ENCODE measurements around the gene LILRB5. TPM values are rescaled to one million over a fixed set of nuclear protein-coding genes. Genes with fewer than 3 reads are reported as not detected.
A peak's percentile ranks its signal among the peaks of the same experiment; 100 is the strongest.
"Not testable (repeated sequence)": the region's sequence is repeated elsewhere in the genome, so short reads cannot be mapped to it uniquely, and the experiment has no call there.

Gene LILRB5
- total and polyA plus RNA-seq, 5 donors from 2014 or later, result not detected

DNA sequence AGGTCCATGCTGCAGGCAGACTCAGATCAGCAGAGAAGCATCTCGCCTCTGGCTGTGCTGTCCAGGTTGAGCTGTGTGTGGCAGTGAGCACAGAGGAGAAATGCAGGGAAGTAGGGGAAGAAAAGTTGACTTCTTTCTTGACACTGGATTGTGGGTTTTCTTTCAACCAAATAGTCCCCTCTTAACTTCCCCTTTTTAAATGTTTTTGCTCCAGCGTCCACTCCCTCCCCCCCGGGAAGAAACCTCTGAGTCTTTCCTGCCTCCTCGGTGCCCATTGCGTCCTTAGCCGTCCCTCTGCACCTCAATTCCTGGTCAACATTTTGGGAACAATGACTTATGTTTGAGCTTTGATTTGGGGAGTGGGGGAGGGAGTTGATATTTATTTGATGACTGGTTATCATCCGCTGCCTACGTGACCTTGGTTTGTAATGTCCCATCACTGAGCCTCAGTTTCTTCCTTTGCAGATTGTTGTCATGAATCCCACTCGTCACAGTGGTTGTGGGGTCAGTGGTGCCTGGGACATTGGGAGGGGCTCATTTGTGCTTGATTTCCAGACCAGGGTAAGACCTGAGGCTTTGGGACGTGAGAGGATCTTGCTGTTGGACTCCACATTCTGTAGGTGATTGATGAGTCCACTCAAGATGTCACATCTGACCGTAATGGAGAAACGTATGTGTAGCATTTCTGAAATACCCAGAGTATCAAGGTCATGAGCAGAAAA, 24.1 kb upstream of the LILRB5 start, which contains the start of gene LILRB2:
TSS of gene LILRB2 (minus strand) at position 104 of the 722 bp plus-strand sequence. CDS start 614 bp downstream, outside the sequence.
- H3K4me3 Mint-ChIP-seq, result no peak within 1 kb of the TSS
- Histone ChIP-seq H3K27me3 (ENCODE audit: control insufficient read depth, insufficient read depth, low read length) (no peaks in the 10 kb centered on the region), H3K4me1 (ENCODE audit: control insufficient read depth, insufficient read depth, low read length, poor library complexity, severe bottlenecking) (no peaks in the 10 kb centered on the region), H3K9me3 (ENCODE audit: control insufficient read depth in 2 of 2, low read length in 2 of 2) (no peaks in the 10 kb centered on the region), H3K27ac (ENCODE audit: insufficient read depth, low read length, poor library complexity, severe bottlenecking) (no peak within 1 kb of the TSS), H3K36me3 (ENCODE audit: control insufficient read depth, insufficient read depth, low read length) (no peaks in the 10 kb centered on the region), H3K4me3 (ENCODE audit: low read depth, low read length) (no peak within 1 kb of the TSS)
- peaks cover 28% of the 10 kb centered on the region for H3K27me3 Mint-ChIP-seq
- H3K4me1 Mint-ChIP-seq, result peaks cover 0 to 5% (median 0%) of the 10 kb centered on the region in 4 donors
- H3K36me3 Mint-ChIP-seq, result no peaks in the 10 kb centered on the region
- no peak for ATAC-seq (ENCODE audit: low read depth in 2 of 2)
- peaks cover 0 to 2% (median 0%) of the 10 kb centered on the region in 7 donors for H3K9me3 Mint-ChIP-seq
- no peak within 1 kb of the TSS for H3K27ac Mint-ChIP-seq
- DNase-seq, result no peak

GRCh38 chr19:54280441-54280840, 23.4 kb upstream of the LILRB5 start:
- peaks cover 28% of the 10 kb centered on the region for H3K27me3 Mint-ChIP-seq
- not testable (repeated sequence) for H3K36me3 ChIP-seq (ENCODE audit: control insufficient read depth, insufficient read depth, low read length); H3K36me3 Mint-ChIP-seq; H3K27ac ChIP-seq (ENCODE audit: insufficient read depth, low read length, poor library complexity, severe bottlenecking); H3K4me3 ChIP-seq (ENCODE audit: low read depth, low read length); DNase-seq; H3K9me3 ChIP-seq (ENCODE audit: control insufficient read depth in 2 of 2, low read length in 2 of 2); H3K27me3 ChIP-seq (ENCODE audit: control insufficient read depth, insufficient read depth, low read length); ATAC-seq (ENCODE audit: low read depth in 2 of 2); H3K4me3 Mint-ChIP-seq; H3K4me1 Mint-ChIP-seq; H3K9me3 Mint-ChIP-seq; H3K27ac Mint-ChIP-seq; H3K4me1 ChIP-seq (ENCODE audit: control insufficient read depth, insufficient read depth, low read length, poor library complexity, severe bottlenecking)

- not testable (repeated sequence) for H3K27me3 ChIP-seq (ENCODE audit: control insufficient read depth, insufficient read depth, low read length); H3K36me3 ChIP-seq (ENCODE audit: control insufficient read depth, insufficient read depth, low read length); H3K9me3 ChIP-seq (ENCODE audit: control insufficient read depth in 2 of 2, low read length in 2 of 2); H3K27ac Mint-ChIP-seq; H3K4me3 Mint-ChIP-seq; ATAC-seq (ENCODE audit: low read depth in 2 of 2); H3K4me1 ChIP-seq (ENCODE audit: control insufficient read depth, insufficient read depth, low read length, poor library complexity, severe bottlenecking); DNase-seq; H3K4me1 Mint-ChIP-seq; H3K4me3 ChIP-seq (ENCODE audit: low read depth, low read length); H3K36me3 Mint-ChIP-seq; H3K27ac ChIP-seq (ENCODE audit: insufficient read depth, low read length, poor library complexity, severe bottlenecking); H3K9me3 Mint-ChIP-seq
- H3K27me3 Mint-ChIP-seq, result peaks cover 28% of the 10 kb centered on the region
Observed at GRCh38 chr19:54280025-54280424, 23.0 kb upstream of the LILRB5 start.

- H3K27me3 Mint-ChIP-seq, result peaks cover 22% of the 10 kb centered on the region
Observed at GRCh38 chr19:54279406-54279962, 22.4 kb upstream of the LILRB5 start.

DNA sequence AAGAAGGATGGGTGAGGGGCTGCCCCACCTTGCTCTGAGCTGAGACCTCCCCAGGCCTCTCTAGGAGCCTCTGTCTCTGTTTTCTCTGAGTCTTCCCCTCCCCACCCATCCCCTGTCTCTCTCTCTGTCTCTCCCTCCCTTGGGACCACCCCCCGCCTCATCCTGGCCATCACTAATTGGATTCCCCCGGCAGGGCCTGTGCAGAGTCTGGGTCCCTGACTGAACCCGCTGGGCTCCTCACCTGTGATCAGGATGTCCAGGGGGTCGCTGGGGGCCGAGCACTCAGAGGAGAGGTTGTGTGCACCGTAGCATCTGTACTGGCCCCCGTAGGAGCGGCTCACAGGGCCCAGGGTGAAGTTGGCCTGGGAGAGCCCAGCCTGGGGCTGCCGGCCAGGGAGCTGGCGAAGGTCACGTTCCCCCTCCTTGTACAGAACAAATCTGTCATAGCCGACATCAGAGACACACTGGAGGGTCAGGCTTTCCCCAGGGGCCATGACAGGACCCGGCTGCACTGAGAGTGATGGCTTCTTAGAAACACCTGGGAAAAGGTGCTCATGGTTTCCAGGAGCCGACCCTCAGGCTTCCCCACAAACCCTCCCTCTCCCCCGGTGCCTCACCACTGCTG, 21.6 kb upstream of the LILRB5 start:
- H3K4me3 ChIP-seq (ENCODE audit: low read depth, low read length); H3K36me3 ChIP-seq (ENCODE audit: control insufficient read depth, insufficient read depth, low read length); H3K27me3 ChIP-seq (ENCODE audit: control insufficient read depth, insufficient read depth, low read length); H3K4me1 ChIP-seq (ENCODE audit: control insufficient read depth, insufficient read depth, low read length, poor library complexity, severe bottlenecking); H3K36me3 Mint-ChIP-seq; ATAC-seq (ENCODE audit: low read depth in 2 of 2); H3K4me1 Mint-ChIP-seq; H3K27ac Mint-ChIP-seq; DNase-seq; H3K27ac ChIP-seq (ENCODE audit: insufficient read depth, low read length, poor library complexity, severe bottlenecking); H3K9me3 Mint-ChIP-seq; H3K9me3 ChIP-seq (ENCODE audit: control insufficient read depth in 2 of 2, low read length in 2 of 2): not testable (repeated sequence)
- H3K27me3 Mint-ChIP-seq, result peaks cover 27% of the 10 kb centered on the region
- H3K4me3 Mint-ChIP-seq, result peak overlapping the region in 1 of 4 donors; percentile 38

More at GRCh38 chr19:54279406-54279962, 22.4 kb upstream of the LILRB5 start:
- Mint-ChIP-seq H3K9me3 (no peaks in the 10 kb centered on the region), H3K36me3 (no peaks in the 10 kb centered on the region), H3K4me3 (no peak overlapping the region), H3K27ac (no peak overlapping the region), H3K4me1 (no peaks in the 10 kb centered on the region)
- Histone ChIP-seq H3K9me3 (ENCODE audit: control insufficient read depth in 2 of 2, low read length in 2 of 2) (no peaks in the 10 kb centered on the region), H3K27ac (ENCODE audit: insufficient read depth, low read length, poor library complexity, severe bottlenecking) (no peak overlapping the region), H3K36me3 (ENCODE audit: control insufficient read depth, insufficient read depth, low read length) (no peaks in the 10 kb centered on the region), H3K4me1 (ENCODE audit: control insufficient read depth, insufficient read depth, low read length, poor library complexity, severe bottlenecking) (no peaks in the 10 kb centered on the region), H3K27me3 (ENCODE audit: control insufficient read depth, insufficient read depth, low read length) (no peaks in the 10 kb centered on the region), H3K4me3 (ENCODE audit: low read depth, low read length) (no peak overlapping the region)
- no peak for DNase-seq
- ATAC-seq (ENCODE audit: low read depth in 2 of 2), result no peak

DNA sequence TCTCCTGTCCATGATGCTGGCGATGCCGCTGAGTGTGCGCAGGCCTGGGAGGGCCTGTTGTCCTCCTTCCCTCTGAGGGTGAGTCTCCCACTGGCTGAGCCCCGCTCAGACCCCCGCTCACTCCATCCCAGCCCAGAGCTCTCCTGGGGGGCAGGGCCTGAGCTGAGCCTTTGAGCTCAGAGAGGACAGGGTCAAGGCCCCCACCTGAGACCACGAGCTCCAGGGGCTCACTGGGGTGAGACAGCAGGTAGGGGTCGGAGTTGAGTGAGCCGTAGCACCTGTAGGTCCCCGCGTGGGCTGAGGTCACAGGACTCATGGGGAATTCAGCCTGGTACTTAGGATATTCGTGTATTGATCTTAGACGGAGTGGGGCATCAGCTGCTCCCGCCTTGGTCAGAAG, 21.0 kb upstream of the LILRB5 start:
- H3K27ac Mint-ChIP-seq; H3K4me1 Mint-ChIP-seq; H3K27ac ChIP-seq (ENCODE audit: insufficient read depth, low read length, poor library complexity, severe bottlenecking); H3K36me3 ChIP-seq (ENCODE audit: control insufficient read depth, insufficient read depth, low read length); H3K4me3 ChIP-seq (ENCODE audit: low read depth, low read length); H3K27me3 ChIP-seq (ENCODE audit: control insufficient read depth, insufficient read depth, low read length); H3K36me3 Mint-ChIP-seq; H3K9me3 Mint-ChIP-seq; H3K4me1 ChIP-seq (ENCODE audit: control insufficient read depth, insufficient read depth, low read length, poor library complexity, severe bottlenecking); DNase-seq; H3K9me3 ChIP-seq (ENCODE audit: control insufficient read depth in 2 of 2, low read length in 2 of 2); ATAC-seq (ENCODE audit: low read depth in 2 of 2): not testable (repeated sequence)
- Mint-ChIP-seq H3K4me3 (peak overlapping the region in 1 of 4 donors; percentile 38), H3K27me3 (peaks cover 25% of the 10 kb centered on the region)

DNA sequence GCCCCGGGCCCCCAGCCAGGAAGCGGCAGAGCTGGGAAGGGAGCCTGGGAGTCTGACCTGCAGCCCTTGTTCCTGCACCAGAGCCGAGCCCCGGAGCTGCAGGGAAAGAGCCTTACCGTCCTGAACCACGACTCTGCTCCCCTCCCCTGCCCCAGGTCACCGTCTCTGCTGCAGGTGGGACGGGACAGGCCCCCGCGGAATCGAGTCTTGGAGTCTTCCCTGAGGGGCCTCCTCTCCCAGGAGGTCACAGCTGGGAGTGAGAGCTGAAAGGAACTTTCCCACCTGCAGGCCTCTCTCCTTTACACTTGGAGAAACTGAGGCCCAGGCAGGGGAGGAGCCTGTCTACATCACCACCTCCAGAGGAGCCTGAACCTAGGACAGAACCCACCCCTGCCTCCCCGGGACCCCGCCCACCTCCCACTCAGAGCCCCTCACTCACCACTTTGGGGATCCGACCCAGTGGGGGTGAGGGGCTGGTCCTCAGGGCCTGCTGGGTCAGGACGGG, 20.1 kb upstream of the LILRB5 start:
- H3K36me3 ChIP-seq (ENCODE audit: control insufficient read depth, insufficient read depth, low read length); ATAC-seq (ENCODE audit: low read depth in 2 of 2); H3K27ac ChIP-seq (ENCODE audit: insufficient read depth, low read length, poor library complexity, severe bottlenecking); H3K36me3 Mint-ChIP-seq; H3K4me3 ChIP-seq (ENCODE audit: low read depth, low read length); H3K4me1 ChIP-seq (ENCODE audit: control insufficient read depth, insufficient read depth, low read length, poor library complexity, severe bottlenecking); H3K4me3 Mint-ChIP-seq; H3K27ac Mint-ChIP-seq; H3K9me3 Mint-ChIP-seq; H3K9me3 ChIP-seq (ENCODE audit: control insufficient read depth in 2 of 2, low read length in 2 of 2); H3K4me1 Mint-ChIP-seq; H3K27me3 ChIP-seq (ENCODE audit: control insufficient read depth, insufficient read depth, low read length); DNase-seq: not testable (repeated sequence)
- H3K27me3 Mint-ChIP-seq, result peaks cover 22% of the 10 kb centered on the region

All from CD4-positive, CD25-positive, alpha-beta regulatory T cell (primary cell).